ENCODE results near the gene PIGV. TPM values are rescaled to one million over a fixed set of nuclear protein-coding genes. Genes with fewer than 3 reads are reported as not detected.

The PIGV gene
- total RNA-seq, result 10 to 100 TPM in 2 of 3 donors, 1 to 10 TPM in 1; 8.4 to 11.2 (median 10.4) TPM

GRCh38 chr1:26787706-26788514, at the start of gene PIGV:
Gene PIGV, plus strand, starts transcription at chr1:26787950. Its CDS starts 2,866 bp downstream, at chr1:26790816.
- Mint-ChIP-seq H3K36me3 (ENCODE audit: insufficient read depth) (peaks cover 8% of the 10 kb centered on the region), H3K4me3 (peak within 1 kb of the TSS; percentile 99), H3K27me3 (ENCODE audit: low read depth) (no peaks in the 10 kb centered on the region), H3K9me3 (no peaks in the 10 kb centered on the region), H3K4me1 (ENCODE audit: low read depth) (peaks cover 74% of the 10 kb centered on the region)
- DNase-seq (peak; percentile 85), ATAC-seq (peak; percentile 66 to 73)

GRCh38 chr1:26739329-26739914, 48.3 kb upstream of the PIGV start:
- Mint-ChIP-seq H3K27me3 (ENCODE audit: low read depth) (no peaks in the 10 kb centered on the region), H3K36me3 (ENCODE audit: insufficient read depth) (peaks cover 38% of the 10 kb centered on the region), H3K4me1 (ENCODE audit: low read depth) (peaks cover 67% of the 10 kb centered on the region), H3K9me3 (no peaks in the 10 kb centered on the region), H3K4me3 (peak overlapping the region; percentile 6)
- DNase-seq, result no peak
- ATAC-seq, result peak; percentile 58 to 62

- peaks cover 72% of the 10 kb centered on the region for H3K4me1 Mint-ChIP-seq (ENCODE audit: low read depth)
- peak overlapping the region; percentile 6 for H3K4me3 Mint-ChIP-seq
- H3K27me3 Mint-ChIP-seq (ENCODE audit: low read depth), result no peaks in the 10 kb centered on the region
- no peaks in the 10 kb centered on the region for H3K9me3 Mint-ChIP-seq
- peaks cover 38% of the 10 kb centered on the region for H3K36me3 Mint-ChIP-seq (ENCODE audit: insufficient read depth)
- ATAC-seq (no peak), DNase-seq (no peak)
Measured at GRCh38 chr1:26740023-26740634, 47.6 kb upstream of the PIGV start.

GRCh38 chr1:26740952-26741351, 46.8 kb upstream of the PIGV start:
- Mint-ChIP-seq H3K27me3 (ENCODE audit: low read depth) (no peaks in the 10 kb centered on the region), H3K4me3 (no peak overlapping the region), H3K36me3 (ENCODE audit: insufficient read depth) (peaks cover 32% of the 10 kb centered on the region), H3K4me1 (ENCODE audit: low read depth) (peaks cover 76% of the 10 kb centered on the region), H3K9me3 (no peaks in the 10 kb centered on the region)
- DNase-seq, result no peak
- no peak for ATAC-seq

GRCh38 chr1:26743426-26744059, 44.2 kb upstream of the PIGV start:
- peaks cover 45% of the 10 kb centered on the region for H3K36me3 Mint-ChIP-seq (ENCODE audit: insufficient read depth)
- no peaks in the 10 kb centered on the region for H3K27me3 Mint-ChIP-seq (ENCODE audit: low read depth)
- DNase-seq (no peak), ATAC-seq (no peak)
- H3K4me1 Mint-ChIP-seq (ENCODE audit: low read depth), result peaks cover 95% of the 10 kb centered on the region
- peak overlapping the region; percentile 70 for H3K4me3 Mint-ChIP-seq
- H3K9me3 Mint-ChIP-seq, result no peaks in the 10 kb centered on the region

GRCh38 chr1:26744075-26744959, 43.4 kb upstream of the PIGV start:
- ATAC-seq (peak; percentile 88 to 89), DNase-seq (peak; percentile 72)
- no peaks in the 10 kb centered on the region for H3K27me3 Mint-ChIP-seq (ENCODE audit: low read depth)
- no peaks in the 10 kb centered on the region for H3K9me3 Mint-ChIP-seq
- H3K4me3 Mint-ChIP-seq, result peak overlapping the region; percentile 70
- peaks cover 48% of the 10 kb centered on the region for H3K36me3 Mint-ChIP-seq (ENCODE audit: insufficient read depth)
- peaks cover 91% of the 10 kb centered on the region for H3K4me1 Mint-ChIP-seq (ENCODE audit: low read depth)

- Mint-ChIP-seq H3K4me1 (ENCODE audit: low read depth) (peaks cover 89% of the 10 kb centered on the region), H3K36me3 (ENCODE audit: insufficient read depth) (peaks cover 52% of the 10 kb centered on the region), H3K9me3 (no peaks in the 10 kb centered on the region), H3K27me3 (ENCODE audit: low read depth) (no peaks in the 10 kb centered on the region), H3K4me3 (peak overlapping the region; percentile 70)
- DNase-seq (no peak), ATAC-seq (no peak)
Measured at GRCh38 chr1:26745191-26745590, 42.6 kb upstream of the PIGV start.

- Mint-ChIP-seq H3K27me3 (ENCODE audit: low read depth) (no peaks in the 10 kb centered on the region), H3K36me3 (ENCODE audit: insufficient read depth) (peaks cover 42% of the 10 kb centered on the region), H3K9me3 (no peaks in the 10 kb centered on the region), H3K4me1 (ENCODE audit: low read depth) (peaks cover 86% of the 10 kb centered on the region), H3K4me3 (no peak overlapping the region)
- DNase-seq (no peak), ATAC-seq (no peak)
Measured at GRCh38 chr1:26747048-26747447, 40.7 kb upstream of the PIGV start.

GRCh38 chr1:26748351-26748750, 39.4 kb upstream of the PIGV start:
- no peak overlapping the region for H3K4me3 Mint-ChIP-seq
- DNase-seq (no peak), ATAC-seq (no peak)
- H3K36me3 Mint-ChIP-seq (ENCODE audit: insufficient read depth), result peaks cover 40% of the 10 kb centered on the region
- H3K4me1 Mint-ChIP-seq (ENCODE audit: low read depth), result peaks cover 87% of the 10 kb centered on the region
- H3K27me3 Mint-ChIP-seq (ENCODE audit: low read depth), result no peaks in the 10 kb centered on the region
- H3K9me3 Mint-ChIP-seq, result no peaks in the 10 kb centered on the region

GRCh38 chr1:26749458-26749857, 38.3 kb upstream of the PIGV start:
- ATAC-seq, result no peak
- DNase-seq, result no peak
- Mint-ChIP-seq H3K27me3 (ENCODE audit: low read depth) (no peaks in the 10 kb centered on the region), H3K4me3 (no peak overlapping the region), H3K4me1 (ENCODE audit: low read depth) (peaks cover 86% of the 10 kb centered on the region), H3K9me3 (no peaks in the 10 kb centered on the region), H3K36me3 (ENCODE audit: insufficient read depth) (peaks cover 36% of the 10 kb centered on the region)

GRCh38 chr1:26750428-26750827, 37.3 kb upstream of the PIGV start:
- H3K27me3 Mint-ChIP-seq (ENCODE audit: low read depth), result no peaks in the 10 kb centered on the region
- ATAC-seq, result no peak
- H3K4me3 Mint-ChIP-seq, result no peak overlapping the region
- H3K9me3 Mint-ChIP-seq, result no peaks in the 10 kb centered on the region
- DNase-seq, result no peak
- H3K36me3 Mint-ChIP-seq (ENCODE audit: insufficient read depth), result peaks cover 39% of the 10 kb centered on the region
- H3K4me1 Mint-ChIP-seq (ENCODE audit: low read depth), result peaks cover 79% of the 10 kb centered on the region

- Mint-ChIP-seq H3K27me3 (ENCODE audit: low read depth) (no peaks in the 10 kb centered on the region), H3K4me1 (ENCODE audit: low read depth) (peaks cover 60% of the 10 kb centered on the region), H3K4me3 (no peak overlapping the region), H3K9me3 (no peaks in the 10 kb centered on the region), H3K36me3 (ENCODE audit: insufficient read depth) (peaks cover 37% of the 10 kb centered on the region)
- no peak for ATAC-seq
- DNase-seq, result no peak
Measured at GRCh38 chr1:26752519-26752918, 35.2 kb upstream of the PIGV start.

GRCh38 chr1:26754086-26754874, 33.5 kb upstream of the PIGV start:
- Mint-ChIP-seq H3K4me1 (ENCODE audit: low read depth) (peaks cover 53% of the 10 kb centered on the region), H3K9me3 (no peaks in the 10 kb centered on the region), H3K36me3 (ENCODE audit: insufficient read depth) (peaks cover 33% of the 10 kb centered on the region), H3K27me3 (ENCODE audit: low read depth) (no peaks in the 10 kb centered on the region), H3K4me3 (no peak overlapping the region)
- ATAC-seq (no peak), DNase-seq (no peak)
